OCI-LY3 (cell line): ENCODE data around the gene OGFR.

ENCODE experiments used
- H2AFZ ChIP-seq: fragments of 200-600, 300-600 bp; shearing (Covaris generic); 2 replicates; pipeline ENCODE4 v1.6.0; 2014; ENCODE audit warnings: antibody characterized with exemption, low read depth, low read length
- H3K27ac ChIP-seq: fragments of 200-600, 300-600 bp; sonication (generic); 2 replicates; pipeline ENCODE4 v1.5.1; 2014; ENCODE audit warnings: mild to moderate bottlenecking, low read length, moderate library complexity, mixed read lengths
- H3K27me3 ChIP-seq: fragments of 200-600, 300-600 bp; sonication (generic); 2 replicates; pipeline ENCODE4 v1.6.1; 2014; ENCODE audit warnings: low read depth, low read length, mixed read lengths
- H3K36me3 ChIP-seq: fragments of 200-600, 300-600 bp; sonication (generic); replicated peaks from 2 replicates; pipeline ENCODE3; 2014; ENCODE audit warnings: low read depth, low read length, mixed read lengths
- H3K4me1 ChIP-seq: fragments of 300-600, 200-600 bp; sonication (generic); 2 replicates; pipeline ENCODE4 v1.6.1; 2014; ENCODE audit warnings: low read length, mixed read lengths
- H3K4me2 ChIP-seq: fragments of 200-600, 300-600 bp; sonication (generic); 2 replicates; pipeline ENCODE4 v1.6.1; 2014; ENCODE audit warnings: low read length, mixed read lengths
- H3K4me3 ChIP-seq: fragments of 300-600, 200-600 bp; sonication (generic); 2 replicates; pipeline ENCODE4 v1.5.1; 2014; ENCODE audit warnings: antibody characterized with exemption, mild to moderate bottlenecking, low read length, moderate library complexity
- H3K79me2 ChIP-seq: fragments of 300-600, 200-600 bp; shearing (Covaris generic); 2 replicates; pipeline ENCODE4 v1.6.1; 2014; ENCODE audit warnings: mild to moderate bottlenecking, low read length, mixed read lengths
- H3K9ac ChIP-seq: fragments of 300-600, 200-600 bp; shearing (Covaris generic); 2 replicates; pipeline ENCODE4 v1.6.0; 2014; ENCODE audit warnings: mild to moderate bottlenecking, low read length, moderate library complexity
- H3K9me3 ChIP-seq: fragments of 200-600, 300-600 bp; shearing (Covaris generic); 2 replicates; pipeline ENCODE4 v1.6.1; 2014; ENCODE audit warnings: low read length, mixed read lengths; ENCODE audit not compliant: insufficient read depth
- H4K20me1 ChIP-seq: fragments of 200-600, 300-600 bp; sonication (generic); 2 replicates; pipeline ENCODE4 v1.6.1; 2016; ENCODE audit warnings: low read length, mixed read lengths; ENCODE audit not compliant: insufficient read depth
- EZH2phosphoT487 ChIP-seq: fragments of 200-600 bp; shearing (Covaris generic); IDR thresholded peaks from 2 replicates; pipeline ENCODE4 v1.6.1; 2018; ENCODE audit warnings: antibody characterized with exemption, mixed run types, low read depth
- TF ChIP-seq, protein P1 (sequence below): fragments of 200-600, 300-600 bp; sonication (generic); IDR thresholded peaks from 2 replicates; pipeline ENCODE4 v1.5.1; 2014; ENCODE audit warnings: antibody characterized with exemption, low read length, low read depth

Gene OGFR

GRCh38 chr20:62829231-62830230, 24.9 kb downstream of the OGFR start:
- Histone ChIP-seq H4K20me1 (no peaks in the 10 kb centered on the region), H3K36me3 (no peaks in the 10 kb centered on the region), H3K9ac (no peak overlapping the region), H3K4me1 (peaks cover 45% of the 10 kb centered on the region), H2AFZ (no peak overlapping the region), H3K79me2 (no peaks in the 10 kb centered on the region), H3K4me3 (no peak overlapping the region), H3K9me3 (no peaks in the 10 kb centered on the region), H3K27me3 (no peaks in the 10 kb centered on the region), H3K27ac (no peak overlapping the region), H3K4me2 (no peak overlapping the region)
- TF ChIP-seq EZH2phosphoT487 = no peak
- TF ChIP-seq, protein P1, sequence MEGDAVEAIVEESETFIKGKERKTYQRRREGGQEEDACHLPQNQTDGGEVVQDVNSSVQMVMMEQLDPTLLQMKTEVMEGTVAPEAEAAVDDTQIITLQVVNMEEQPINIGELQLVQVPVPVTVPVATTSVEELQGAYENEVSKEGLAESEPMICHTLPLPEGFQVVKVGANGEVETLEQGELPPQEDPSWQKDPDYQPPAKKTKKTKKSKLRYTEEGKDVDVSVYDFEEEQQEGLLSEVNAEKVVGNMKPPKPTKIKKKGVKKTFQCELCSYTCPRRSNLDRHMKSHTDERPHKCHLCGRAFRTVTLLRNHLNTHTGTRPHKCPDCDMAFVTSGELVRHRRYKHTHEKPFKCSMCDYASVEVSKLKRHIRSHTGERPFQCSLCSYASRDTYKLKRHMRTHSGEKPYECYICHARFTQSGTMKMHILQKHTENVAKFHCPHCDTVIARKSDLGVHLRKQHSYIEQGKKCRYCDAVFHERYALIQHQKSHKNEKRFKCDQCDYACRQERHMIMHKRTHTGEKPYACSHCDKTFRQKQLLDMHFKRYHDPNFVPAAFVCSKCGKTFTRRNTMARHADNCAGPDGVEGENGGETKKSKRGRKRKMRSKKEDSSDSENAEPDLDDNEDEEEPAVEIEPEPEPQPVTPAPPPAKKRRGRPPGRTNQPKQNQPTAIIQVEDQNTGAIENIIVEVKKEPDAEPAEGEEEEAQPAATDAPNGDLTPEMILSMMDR = no peak

DNA sequence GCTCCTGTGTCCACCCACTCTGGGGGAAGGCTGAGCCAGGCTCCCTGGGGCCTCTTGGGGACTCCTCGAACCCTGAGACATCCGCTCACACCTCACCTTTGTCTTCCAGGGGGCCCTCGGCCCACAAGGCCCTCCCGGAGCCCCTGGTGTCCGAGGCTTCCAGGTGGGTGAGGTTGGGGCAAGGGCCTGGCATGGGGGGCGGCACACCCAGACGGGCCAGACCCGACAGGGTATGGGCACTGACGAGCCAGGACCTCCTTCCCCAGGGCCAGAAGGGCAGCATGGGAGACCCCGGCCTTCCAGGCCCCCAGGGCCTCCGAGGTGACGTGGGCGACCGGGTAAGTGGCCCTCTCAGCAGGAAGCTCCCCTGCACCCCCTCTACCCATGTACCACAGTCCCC, 25.6 kb downstream of the OGFR start:
- no peaks in the 10 kb centered on the region for H3K79me2 ChIP-seq
- peaks cover 43% of the 10 kb centered on the region for H3K4me1 ChIP-seq
- no peak overlapping the region for H3K9ac ChIP-seq
- H4K20me1 ChIP-seq = no peaks in the 10 kb centered on the region
- TF ChIP-seq EZH2phosphoT487 = no peak
- TF ChIP-seq, protein P1 = no peak
- no peak overlapping the region for H2AFZ ChIP-seq
- H3K4me2 ChIP-seq = no peak overlapping the region
- no peaks in the 10 kb centered on the region for H3K9me3 ChIP-seq
- no peaks in the 10 kb centered on the region for H3K27me3 ChIP-seq
- no peak overlapping the region for H3K27ac ChIP-seq
- no peak overlapping the region for H3K4me3 ChIP-seq
- no peaks in the 10 kb centered on the region for H3K36me3 ChIP-seq

- H3K27ac ChIP-seq = no peak overlapping the region
- no peaks in the 10 kb centered on the region for H3K36me3 ChIP-seq
- peaks cover 37% of the 10 kb centered on the region for H3K4me1 ChIP-seq
- H4K20me1 ChIP-seq = no peaks in the 10 kb centered on the region
- no peak overlapping the region for H3K4me2 ChIP-seq
- H2AFZ ChIP-seq = no peak overlapping the region
- no peaks in the 10 kb centered on the region for H3K27me3 ChIP-seq
- no peak for TF ChIP-seq EZH2phosphoT487
- TF ChIP-seq, protein P1 = no peak
- H3K4me3 ChIP-seq = no peak overlapping the region
- H3K9me3 ChIP-seq = no peaks in the 10 kb centered on the region
- no peaks in the 10 kb centered on the region for H3K79me2 ChIP-seq
- no peak overlapping the region for H3K9ac ChIP-seq
Observed at GRCh38 chr20:62830821-62831220, 26.2 kb downstream of the OGFR start.

DNA sequence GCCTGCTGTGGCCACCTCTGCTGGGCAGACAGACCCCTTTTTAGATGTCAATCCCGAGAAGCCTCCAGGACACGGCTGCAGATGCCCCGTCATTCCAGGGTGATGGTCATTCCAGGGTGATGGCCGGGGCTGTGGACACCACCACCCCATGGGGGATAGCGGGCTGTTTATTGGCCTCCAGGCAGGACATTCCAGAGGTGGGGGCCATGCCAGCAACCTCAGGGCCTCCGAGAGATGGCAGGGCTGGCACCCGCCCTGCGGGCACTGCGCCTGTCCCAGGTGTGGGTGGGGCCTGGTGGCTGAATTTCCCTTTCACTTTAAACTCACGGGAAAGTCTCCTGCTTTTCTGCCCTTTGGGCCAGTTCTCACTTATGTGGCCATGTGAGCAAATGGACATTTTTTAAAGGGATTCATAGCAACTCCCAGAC, 26.7 kb downstream of the OGFR start:
- H3K4me3 ChIP-seq = no peak overlapping the region
- H3K9me3 ChIP-seq = no peaks in the 10 kb centered on the region
- no peak overlapping the region for H2AFZ ChIP-seq
- peak overlapping the region; percentile 73; the same call in 1 of the 2 replicates for H3K9ac ChIP-seq
- H4K20me1 ChIP-seq = no peaks in the 10 kb centered on the region
- H3K4me2 ChIP-seq = peak overlapping the region; percentile 93
- H3K79me2 ChIP-seq = no peaks in the 10 kb centered on the region
- H3K36me3 ChIP-seq = peaks cover 4% of the 10 kb centered on the region
- no peaks in the 10 kb centered on the region for H3K27me3 ChIP-seq
- peaks cover 32% of the 10 kb centered on the region for H3K4me1 ChIP-seq
- TF ChIP-seq, protein P1 = no peak
- no peak for TF ChIP-seq EZH2phosphoT487
- peak overlapping the region; percentile 80 for H3K27ac ChIP-seq
